K562 treated with DMSO at 1 percent for 48 hours (cell line): ENCODE results near the gene GALNS. TPM values are rescaled to one million over a fixed set of nuclear protein-coding genes. Genes with fewer than 3 reads are reported as not detected.

Experiments used
- total RNA-seq: library from RNA; unstranded; fragments of 300-600 nt; gene quantifications from 2 replicates; pipeline ENCODE4 v1.2.3, GENCODE V29; 2022; ENCODE audit warnings: low replicate concordance; ENCODE audit errors: extremely low read depth

The GALNS gene
- total RNA-seq: not detected in 2 replicates

GRCh38 chr16:88856828-88857727, at the start of gene GALNS, which contains the start of gene TRAPPC2L:
TSS of gene GALNS (minus strand) at chr16:88856947. CDS start at chr16:88856877, 70 bp downstream.
TSS of gene TRAPPC2L (plus strand) at chr16:88857127. CDS start at chr16:88857151, 24 bp downstream.

DNA sequence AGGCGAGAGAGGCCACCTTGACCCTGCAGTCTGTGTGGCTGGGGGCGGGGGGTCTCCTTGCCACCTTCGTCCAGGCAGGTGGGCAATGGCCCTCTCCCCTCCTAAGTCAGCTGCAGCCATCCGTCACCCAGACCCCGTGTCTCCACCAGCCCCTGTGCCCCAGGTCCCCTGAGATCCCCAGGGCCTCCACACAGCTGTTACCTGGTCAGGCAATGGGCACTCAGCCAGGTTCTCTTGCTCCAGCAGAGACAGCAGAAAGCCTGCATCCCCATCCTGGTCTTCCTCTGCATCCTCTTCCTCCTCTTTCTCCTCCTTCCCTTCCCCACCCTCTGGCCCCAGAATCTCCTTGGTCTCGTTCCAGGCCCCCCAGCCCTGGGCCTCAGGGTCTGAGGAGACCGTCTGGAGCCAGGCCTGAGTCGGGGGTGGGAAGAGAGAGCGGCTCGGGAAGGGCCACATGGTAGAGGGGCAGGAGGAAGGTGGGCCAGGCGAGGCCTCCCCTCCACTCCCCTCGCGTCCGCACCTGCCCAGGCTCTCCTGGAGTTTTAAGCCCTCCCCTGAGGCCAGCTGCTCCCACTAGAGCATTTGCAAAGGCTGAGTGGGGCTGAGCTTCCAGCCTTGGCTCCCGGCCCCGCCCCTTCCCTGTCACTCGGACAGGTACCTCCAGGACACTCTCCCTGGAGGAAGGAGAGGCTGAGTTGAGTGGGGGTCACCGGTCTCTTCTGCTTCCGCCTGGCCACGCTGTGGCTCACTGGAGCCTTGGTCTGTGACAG, 9.6 kb upstream of the GALNS start, which contains the start of gene PABPN1L:
Gene PABPN1L (minus strand): TSS at position 510 of the 770 bp plus-strand sequence. CDS start 54 bp downstream, at position 456.

GRCh38 chr16:88811769-88812512, 44.8 kb downstream of the GALNS start, which contains the start of gene APRT:
TSS of gene APRT (minus strand) at chr16:88811928. CDS start at chr16:88811899, 29 bp downstream.

GRCh38 chr16:88803264-88803987, 53.3 kb downstream of the GALNS start, which contains the start of gene CDT1:
TSS of gene CDT1 (plus strand) at chr16:88803789. CDS start at chr16:88803832, 43 bp downstream.

DNA sequence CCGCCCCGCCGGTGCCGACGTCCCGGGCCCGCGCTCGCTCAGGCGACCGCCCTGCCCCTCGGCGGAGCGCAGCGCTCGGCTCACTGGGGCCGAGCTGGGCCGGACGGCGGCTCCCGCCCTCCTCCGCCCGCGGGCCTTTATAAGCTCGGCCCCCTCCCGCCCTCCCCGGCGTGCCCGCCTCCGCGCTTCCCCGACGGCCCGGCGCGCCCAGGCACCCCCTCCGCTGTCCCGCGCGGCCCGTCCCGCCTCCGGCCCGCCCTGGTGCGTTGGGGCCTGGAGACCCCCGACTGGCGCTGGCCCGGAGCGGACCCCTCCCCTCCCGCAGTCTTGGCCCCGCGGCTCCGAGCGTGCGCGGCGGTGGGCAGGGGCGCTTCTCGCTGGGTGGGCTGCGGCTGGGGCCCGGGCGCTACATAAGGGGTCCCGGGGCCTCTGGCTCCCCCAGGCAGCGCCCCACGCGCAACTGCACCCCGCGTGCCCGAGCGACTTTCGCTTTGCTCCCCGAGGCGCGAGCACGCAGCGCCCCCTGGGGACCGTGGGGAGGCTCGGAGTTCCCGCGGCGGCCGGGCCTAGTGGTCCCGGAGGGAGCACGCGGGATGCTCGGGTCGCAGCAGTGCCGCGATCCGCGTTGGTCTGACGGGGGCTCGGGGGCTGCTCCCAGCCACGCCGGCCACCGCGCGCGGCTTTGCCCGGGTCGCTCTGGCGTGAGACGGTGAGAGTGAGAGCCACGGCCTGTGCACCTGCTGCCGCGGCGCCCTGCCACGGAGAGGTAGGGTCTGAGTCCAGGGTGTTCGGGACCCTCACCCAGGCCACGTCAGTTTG, 71.4 kb downstream of the GALNS start, which contains the start of gene PIEZO1:
Gene PIEZO1 (minus strand): TSS at position 115 of the 819 bp plus-strand sequence. CDS start 256 bp downstream, outside the sequence.

Other genes with a start within 250 kb of the GALNS start
- not detected in 2 replicates for gene IL17C, start 218.4 kb downstream of the GALNS start, total RNA-seq
- gene CYBA, start 205.9 kb downstream of the GALNS start, total RNA-seq: not detected in 2 replicates
- not detected in 2 replicates for gene MVD, start 193.9 kb downstream of the GALNS start, total RNA-seq
- not detected in 2 replicates for gene SNAI3, start 170.4 kb downstream of the GALNS start, total RNA-seq
- not detected in 2 replicates for gene RNF166, start 150.5 kb downstream of the GALNS start, total RNA-seq
- gene CTU2, start 150.4 kb downstream of the GALNS start, total RNA-seq: not detected in 2 replicates
- gene PIEZO1, start 71.7 kb downstream of the GALNS start, total RNA-seq: 110 and 162 TPM in 2 replicates
- gene CDT1, start 53.2 kb downstream of the GALNS start, total RNA-seq: 838 TPM in 1 of 2 replicates, not detected in the other
- gene APRT, start 45.0 kb downstream of the GALNS start, total RNA-seq: not detected in 2 replicates
- gene TRAPPC2L, start 180 bp upstream of the GALNS start, total RNA-seq: not detected in 2 replicates
- gene PABPN1L, start 9.7 kb upstream of the GALNS start, total RNA-seq: not detected in 2 replicates
- gene CBFA2T3, start 120.3 kb upstream of the GALNS start, total RNA-seq: not detected in 2 replicates
- not detected in 2 replicates for gene ACSF3, start 236.9 kb upstream of the GALNS start, total RNA-seq